ENCODE measurements around the gene DLGAP5.

DLGAP5 gene

GRCh38 chr14:55191203-55192053 lies at the start of gene DLGAP5:
DLGAP5 (minus strand) TSS chr14:55191585; CDS start chr14:55189179, 2,406 bp downstream.
- no peak for TF ChIP-seq ZFX (IDR thresholded peaks at IDR 0.05)
- no peak for TF ChIP-seq CTCF (conservative IDR thresholded peaks at IDR 0.05)
- peak within 1 kb of the TSS; percentile 80 for H3K27ac ChIP-seq

GRCh38 chr14:55240526-55241178 lies 49.3 kb upstream of the DLGAP5 start:
- TF ChIP-seq ZFX (IDR thresholded peaks at IDR 0.05) (no peak), CTCF (conservative IDR thresholded peaks at IDR 0.05) (no peak)

GRCh38 chr14:55239320-55239719 lies 47.9 kb upstream of the DLGAP5 start:
- H3K27ac ChIP-seq: no peak overlapping the region
- TF ChIP-seq ZFX (IDR thresholded peaks at IDR 0.05) (no peak), CTCF (conservative IDR thresholded peaks at IDR 0.05) (no peak)

More at GRCh38 chr14:55240526-55241178, 49.3 kb upstream of the DLGAP5 start:
- no peak overlapping the region for H3K27ac ChIP-seq

GRCh38 chr14:55238019-55238680 lies 46.8 kb upstream of the DLGAP5 start:
- H3K27ac ChIP-seq: no peak overlapping the region
- TF ChIP-seq CTCF (conservative IDR thresholded peaks at IDR 0.05) (no peak), ZFX (IDR thresholded peaks at IDR 0.05) (no peak)

- TF ChIP-seq CTCF (conservative IDR thresholded peaks at IDR 0.05): no peak
- TF ChIP-seq ZFX (IDR thresholded peaks at IDR 0.05): no peak
- H3K27ac ChIP-seq: no peak overlapping the region
These were observed 42.2 kb upstream of the DLGAP5 start for GRCh38 chr14:55233591-55233990.

- TF ChIP-seq CTCF (conservative IDR thresholded peaks at IDR 0.05) (no peak), ZFX (IDR thresholded peaks at IDR 0.05) (no peak)
These were observed 36.9 kb upstream of the DLGAP5 start for GRCh38 chr14:55228261-55228660.

GRCh38 chr14:55223364-55223763 lies 32.0 kb upstream of the DLGAP5 start:
- H3K27ac ChIP-seq: no peak overlapping the region
- TF ChIP-seq ZFX (IDR thresholded peaks at IDR 0.05) (no peak), CTCF (conservative IDR thresholded peaks at IDR 0.05) (no peak)

More at GRCh38 chr14:55228261-55228660, 36.9 kb upstream of the DLGAP5 start:
- no peak overlapping the region for H3K27ac ChIP-seq
